Embryonic facial prominence (tissue), 1 donor: ENCODE data around the gene ROR2.

Experiments used
- DNase-seq: peaks from one replicate; pipeline ENCODE4 v3.0.0-alpha.2; 2016; ENCODE audit errors: extremely low spot score

ROR2 gene

GRCh38 chr9:91900797-91901177 is 49.2 kb downstream of the ROR2 start:
- DNase-seq = no peak

- no peak for DNase-seq
These were observed 49.8 kb downstream of the ROR2 start for GRCh38 chr9:91900055-91900796.

GRCh38 chr9:91899594-91899993 is 50.4 kb downstream of the ROR2 start:
- DNase-seq = no peak

- DNase-seq = no peak
These were observed 50.8 kb downstream of the ROR2 start for GRCh38 chr9:91899219-91899563.

- no peak for DNase-seq
These were observed 51.4 kb downstream of the ROR2 start for GRCh38 chr9:91898451-91899218.

GRCh38 chr9:91897201-91897600 is 52.8 kb downstream of the ROR2 start:
- DNase-seq = no peak

- no peak for DNase-seq
These were observed 53.4 kb downstream of the ROR2 start for GRCh38 chr9:91896513-91897121.

- no peak for DNase-seq
These were observed 53.9 kb downstream of the ROR2 start for GRCh38 chr9:91896097-91896496.

GRCh38 chr9:91894536-91894935 is 55.5 kb downstream of the ROR2 start:
- no peak for DNase-seq

GRCh38 chr9:91894023-91894422 is 56.0 kb downstream of the ROR2 start:
- no peak for DNase-seq

GRCh38 chr9:91891915-91892314 is 58.1 kb downstream of the ROR2 start:
- DNase-seq = no peak

- no peak for DNase-seq
These were observed 59.4 kb downstream of the ROR2 start for GRCh38 chr9:91890662-91891061.

GRCh38 chr9:91889161-91889911 is 60.7 kb downstream of the ROR2 start:
- DNase-seq = no peak

GRCh38 chr9:91886414-91887076 is 63.5 kb downstream of the ROR2 start:
- DNase-seq = no peak

- no peak for DNase-seq
These were observed 64.1 kb downstream of the ROR2 start for GRCh38 chr9:91885746-91886413.

- DNase-seq = no peak
These were observed 65.0 kb downstream of the ROR2 start for GRCh38 chr9:91884696-91885687.

- DNase-seq = no peak
These were observed 65.9 kb downstream of the ROR2 start for GRCh38 chr9:91884153-91884552.

GRCh38 chr9:91883503-91883902 is 66.5 kb downstream of the ROR2 start:
- DNase-seq = no peak

- no peak for DNase-seq
These were observed 67.4 kb downstream of the ROR2 start for GRCh38 chr9:91882627-91883026.
